ENCODE measurements around the gene ANK3.

Gene ANK3

DNA sequence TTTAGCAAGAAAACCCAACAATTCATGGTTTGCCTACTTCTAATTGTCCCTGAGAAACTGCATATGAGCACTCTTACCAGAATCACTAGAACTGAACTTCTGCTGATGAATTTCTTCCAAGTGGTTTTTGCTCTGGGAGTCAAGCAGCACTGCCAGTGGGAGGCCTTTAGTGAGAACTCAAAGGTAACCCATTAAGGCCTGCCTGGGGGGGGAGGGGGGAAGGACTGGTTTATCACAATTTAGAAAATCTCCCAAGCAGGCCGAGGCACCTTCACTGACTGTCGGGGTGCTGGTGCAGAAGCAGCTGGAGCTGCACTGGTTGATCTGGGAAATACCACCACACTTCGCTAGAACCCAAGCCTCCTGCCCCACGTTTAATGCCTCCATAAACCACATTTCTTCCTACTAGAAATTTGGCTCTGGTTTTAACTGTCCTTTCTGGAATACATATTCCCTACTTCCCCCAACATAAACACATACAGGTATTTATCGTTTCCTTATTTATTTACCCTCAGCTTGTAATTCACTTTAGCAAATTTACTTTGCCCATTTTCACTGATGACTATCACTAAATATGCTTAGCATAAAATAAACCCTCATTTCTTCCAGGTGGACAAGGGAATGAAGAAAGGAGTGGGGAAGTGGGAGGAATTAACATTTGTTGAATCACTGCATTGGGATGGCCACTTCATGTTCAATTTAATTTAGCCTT is 14.2 kb downstream of the ANK3 start:
- ChIA-PET POLR2A (no interaction called here), CTCF (interaction anchor here (0.5 kb wide), 1 partner anchor 279 kb away, joined by 3 read pairs; no protein-coding TSS in a partner anchor)
- Histone ChIP-seq H3K36me3 (ENCODE audit: control insufficient read depth in 2 of 2, insufficient read depth in 1 of 2, low read length in 2 of 2) (no peaks in the 10 kb centered on the region), H3K4me1 (ENCODE audit: control insufficient read depth, insufficient read depth, low read length) (no peaks in the 10 kb centered on the region), H3K9me3 (ENCODE audit: control insufficient read depth, insufficient read depth, low read depth, low read length) (no peaks in the 10 kb centered on the region), H3K27ac (ENCODE audit: extremely low read depth, low read depth, low read length) (no peak overlapping the region), H3K4me3 (ENCODE audit: low read depth, low read length) (no peak overlapping the region)
- no peak for TF ChIP-seq ZNF521 (tag by site-specific recombination; IDR thresholded peaks at IDR 0.05)
- TF ChIP-seq ZNF24 (tag by site-specific recombination; IDR thresholded peaks at IDR 0.05) = no peak
- no peak for TF ChIP-seq TCF7L2 (IDR thresholded peaks at IDR 0.05; ENCODE audit: borderline replicate concordance, low read depth, low read length)
- no peak for TF ChIP-seq ZNF777 (tag by site-specific recombination; IDR thresholded peaks at IDR 0.05; ENCODE audit: borderline replicate concordance)
- no peak for TF ChIP-seq ZBTB8A (tag by site-specific recombination; IDR thresholded peaks at IDR 0.05)
- no peak for TF ChIP-seq ZNF292 (tag by site-specific recombination; IDR thresholded peaks at IDR 0.05; ENCODE audit: borderline replicate concordance, low read depth)
- TF ChIP-seq ZNF138 (tag by site-specific recombination; IDR thresholded peaks at IDR 0.05; ENCODE audit: borderline replicate concordance) = no peak
- TF ChIP-seq, protein P1, sequence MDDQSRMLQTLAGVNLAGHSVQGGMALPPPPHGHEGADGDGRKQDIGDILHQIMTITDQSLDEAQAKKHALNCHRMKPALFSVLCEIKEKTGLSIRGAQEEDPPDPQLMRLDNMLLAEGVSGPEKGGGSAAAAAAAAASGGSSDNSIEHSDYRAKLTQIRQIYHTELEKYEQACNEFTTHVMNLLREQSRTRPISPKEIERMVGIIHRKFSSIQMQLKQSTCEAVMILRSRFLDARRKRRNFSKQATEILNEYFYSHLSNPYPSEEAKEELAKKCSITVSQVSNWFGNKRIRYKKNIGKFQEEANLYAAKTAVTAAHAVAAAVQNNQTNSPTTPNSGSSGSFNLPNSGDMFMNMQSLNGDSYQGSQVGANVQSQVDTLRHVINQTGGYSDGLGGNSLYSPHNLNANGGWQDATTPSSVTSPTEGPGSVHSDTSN (CRISPR knock-in tag; IDR thresholded peaks at IDR 0.05) = no peak
- no peak for TF ChIP-seq ZNF701 (tag by site-specific recombination; IDR thresholded peaks at IDR 0.05)
- no peak for TF ChIP-seq ZNF529 (tag by site-specific recombination; IDR thresholded peaks at IDR 0.05; ENCODE audit: insufficient replicate concordance)
- no peak for TF ChIP-seq HOXD13 (CRISPR knock-in tag; IDR thresholded peaks at IDR 0.05; ENCODE audit: borderline replicate concordance)
- TF ChIP-seq, protein P2, sequence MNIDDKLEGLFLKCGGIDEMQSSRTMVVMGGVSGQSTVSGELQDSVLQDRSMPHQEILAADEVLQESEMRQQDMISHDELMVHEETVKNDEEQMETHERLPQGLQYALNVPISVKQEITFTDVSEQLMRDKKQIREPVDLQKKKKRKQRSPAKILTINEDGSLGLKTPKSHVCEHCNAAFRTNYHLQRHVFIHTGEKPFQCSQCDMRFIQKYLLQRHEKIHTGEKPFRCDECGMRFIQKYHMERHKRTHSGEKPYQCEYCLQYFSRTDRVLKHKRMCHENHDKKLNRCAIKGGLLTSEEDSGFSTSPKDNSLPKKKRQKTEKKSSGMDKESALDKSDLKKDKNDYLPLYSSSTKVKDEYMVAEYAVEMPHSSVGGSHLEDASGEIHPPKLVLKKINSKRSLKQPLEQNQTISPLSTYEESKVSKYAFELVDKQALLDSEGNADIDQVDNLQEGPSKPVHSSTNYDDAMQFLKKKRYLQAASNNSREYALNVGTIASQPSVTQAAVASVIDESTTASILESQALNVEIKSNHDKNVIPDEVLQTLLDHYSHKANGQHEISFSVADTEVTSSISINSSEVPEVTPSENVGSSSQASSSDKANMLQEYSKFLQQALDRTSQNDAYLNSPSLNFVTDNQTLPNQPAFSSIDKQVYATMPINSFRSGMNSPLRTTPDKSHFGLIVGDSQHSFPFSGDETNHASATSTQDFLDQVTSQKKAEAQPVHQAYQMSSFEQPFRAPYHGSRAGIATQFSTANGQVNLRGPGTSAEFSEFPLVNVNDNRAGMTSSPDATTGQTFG (tag by site-specific recombination; IDR thresholded peaks at IDR 0.05; ENCODE audit: borderline replicate concordance) = no peak
- TF ChIP-seq, protein P3, sequence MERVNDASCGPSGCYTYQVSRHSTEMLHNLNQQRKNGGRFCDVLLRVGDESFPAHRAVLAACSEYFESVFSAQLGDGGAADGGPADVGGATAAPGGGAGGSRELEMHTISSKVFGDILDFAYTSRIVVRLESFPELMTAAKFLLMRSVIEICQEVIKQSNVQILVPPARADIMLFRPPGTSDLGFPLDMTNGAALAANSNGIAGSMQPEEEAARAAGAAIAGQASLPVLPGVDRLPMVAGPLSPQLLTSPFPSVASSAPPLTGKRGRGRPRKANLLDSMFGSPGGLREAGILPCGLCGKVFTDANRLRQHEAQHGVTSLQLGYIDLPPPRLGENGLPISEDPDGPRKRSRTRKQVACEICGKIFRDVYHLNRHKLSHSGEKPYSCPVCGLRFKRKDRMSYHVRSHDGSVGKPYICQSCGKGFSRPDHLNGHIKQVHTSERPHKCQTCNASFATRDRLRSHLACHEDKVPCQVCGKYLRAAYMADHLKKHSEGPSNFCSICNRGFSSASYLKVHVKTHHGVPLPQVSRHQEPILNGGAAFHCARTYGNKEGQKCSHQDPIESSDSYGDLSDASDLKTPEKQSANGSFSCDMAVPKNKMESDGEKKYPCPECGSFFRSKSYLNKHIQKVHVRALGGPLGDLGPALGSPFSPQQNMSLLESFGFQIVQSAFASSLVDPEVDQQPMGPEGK (tag by site-specific recombination; IDR thresholded peaks at IDR 0.05) = no peak
- TF ChIP-seq ZBTB17 (tag by site-specific recombination; IDR thresholded peaks at IDR 0.05) = no peak
- TF ChIP-seq, protein P4, sequence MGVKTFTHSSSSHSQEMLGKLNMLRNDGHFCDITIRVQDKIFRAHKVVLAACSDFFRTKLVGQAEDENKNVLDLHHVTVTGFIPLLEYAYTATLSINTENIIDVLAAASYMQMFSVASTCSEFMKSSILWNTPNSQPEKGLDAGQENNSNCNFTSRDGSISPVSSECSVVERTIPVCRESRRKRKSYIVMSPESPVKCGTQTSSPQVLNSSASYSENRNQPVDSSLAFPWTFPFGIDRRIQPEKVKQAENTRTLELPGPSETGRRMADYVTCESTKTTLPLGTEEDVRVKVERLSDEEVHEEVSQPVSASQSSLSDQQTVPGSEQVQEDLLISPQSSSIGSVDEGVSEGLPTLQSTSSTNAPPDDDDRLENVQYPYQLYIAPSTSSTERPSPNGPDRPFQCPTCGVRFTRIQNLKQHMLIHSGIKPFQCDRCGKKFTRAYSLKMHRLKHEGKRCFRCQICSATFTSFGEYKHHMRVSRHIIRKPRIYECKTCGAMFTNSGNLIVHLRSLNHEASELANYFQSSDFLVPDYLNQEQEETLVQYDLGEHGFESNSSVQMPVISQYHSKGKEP (tag by site-specific recombination; IDR thresholded peaks at IDR 0.05) = no peak
- no peak for TF ChIP-seq ZNF510 (tag by site-specific recombination; IDR thresholded peaks at IDR 0.05; ENCODE audit: insufficient replicate concordance)
- TF ChIP-seq ZBTB7A (tag by site-specific recombination; IDR thresholded peaks at IDR 0.05; ENCODE audit: low read depth) = no peak
- TF ChIP-seq, protein P5, sequence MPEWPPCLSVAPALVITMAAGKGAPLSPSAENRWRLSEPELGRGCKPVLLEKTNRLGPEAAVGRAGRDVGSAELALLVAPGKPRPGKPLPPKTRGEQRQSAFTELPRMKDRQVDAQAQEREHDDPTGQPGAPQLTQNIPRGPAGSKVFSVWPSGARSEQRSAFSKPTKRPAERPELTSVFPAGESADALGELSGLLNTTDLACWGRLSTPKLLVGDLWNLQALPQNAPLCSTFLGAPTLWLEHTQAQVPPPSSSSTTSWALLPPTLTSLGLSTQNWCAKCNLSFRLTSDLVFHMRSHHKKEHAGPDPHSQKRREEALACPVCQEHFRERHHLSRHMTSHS (tag by site-specific recombination; IDR thresholded peaks at IDR 0.05) = no peak
- no peak for TF ChIP-seq ZNF549 (tag by site-specific recombination; IDR thresholded peaks at IDR 0.05)
- TF ChIP-seq ZNF626 (tag by site-specific recombination; IDR thresholded peaks at IDR 0.05) = no peak
